DMS53 treated with DMSO at 0.1 percent for 48 hours (cell line): ENCODE measurements around the gene CPVL.

Experiments used
- DNase-seq: peaks from one replicate; lab custom pipeline; 2025; ENCODE audit not compliant: unreplicated experiment; lab: John Stamatoyannopoulos, UW

The CPVL gene

GRCh38 chr7:29045258-29046086 lies 100.9 kb downstream of the CPVL start:
- DNase-seq: no peak

- DNase-seq: no peak
Measured at GRCh38 chr7:29044554-29044953, 101.8 kb downstream of the CPVL start.

- DNase-seq: no peak
Measured at GRCh38 chr7:29043576-29043975, 102.8 kb downstream of the CPVL start.

- DNase-seq: no peak
Measured at GRCh38 chr7:29042824-29043231, 103.5 kb downstream of the CPVL start.

GRCh38 chr7:29041991-29042390 lies 104.3 kb downstream of the CPVL start:
- DNase-seq: no peak

GRCh38 chr7:29040579-29040925 lies 105.8 kb downstream of the CPVL start:
- DNase-seq: no peak

- DNase-seq: no peak
Measured at GRCh38 chr7:29039821-29040578, 106.3 kb downstream of the CPVL start.

- DNase-seq: peak; percentile 92
Measured at GRCh38 chr7:29038463-29038862, 107.9 kb downstream of the CPVL start.

GRCh38 chr7:29035044-29035740 lies 111.1 kb downstream of the CPVL start:
- DNase-seq: no peak

- no peak for DNase-seq
Measured at GRCh38 chr7:29033584-29033983, 112.8 kb downstream of the CPVL start.

- no peak for DNase-seq
Measured at GRCh38 chr7:29032146-29032545, 114.2 kb downstream of the CPVL start.

GRCh38 chr7:29030781-29031275 lies 115.5 kb downstream of the CPVL start:
- DNase-seq: no peak

- no peak for DNase-seq
Measured at GRCh38 chr7:29022291-29022988, 123.9 kb downstream of the CPVL start.

GRCh38 chr7:29019896-29020295 lies 126.4 kb downstream of the CPVL start:
- DNase-seq: no peak

GRCh38 chr7:29019387-29019786 lies 127.0 kb downstream of the CPVL start:
- no peak for DNase-seq

- no peak for DNase-seq
Measured at GRCh38 chr7:29017713-29018112, 128.6 kb downstream of the CPVL start.

- DNase-seq: no peak
Measured at GRCh38 chr7:29014725-29015124, 131.6 kb downstream of the CPVL start.

GRCh38 chr7:29013931-29014330 lies 132.4 kb downstream of the CPVL start:
- DNase-seq: no peak

- DNase-seq: no peak
Measured at GRCh38 chr7:29013082-29013695, 133.1 kb downstream of the CPVL start.

- DNase-seq: no peak
Measured at GRCh38 chr7:29009947-29010346, 136.4 kb downstream of the CPVL start.

GRCh38 chr7:29008590-29008989 lies 137.7 kb downstream of the CPVL start:
- no peak for DNase-seq
